ENCODE data around the gene PTPRG. TPM values are rescaled to one million over a fixed set of nuclear protein-coding genes. Genes with fewer than 3 reads are reported as not detected.

Gene PTPRG
- total and polyA plus RNA-seq, 10 of the 15 experiments (the other 5 are each of a cell fraction or from before 2014, with no cell fraction given): 0.29 to 20.7 (median 1.4) TPM

DNA sequence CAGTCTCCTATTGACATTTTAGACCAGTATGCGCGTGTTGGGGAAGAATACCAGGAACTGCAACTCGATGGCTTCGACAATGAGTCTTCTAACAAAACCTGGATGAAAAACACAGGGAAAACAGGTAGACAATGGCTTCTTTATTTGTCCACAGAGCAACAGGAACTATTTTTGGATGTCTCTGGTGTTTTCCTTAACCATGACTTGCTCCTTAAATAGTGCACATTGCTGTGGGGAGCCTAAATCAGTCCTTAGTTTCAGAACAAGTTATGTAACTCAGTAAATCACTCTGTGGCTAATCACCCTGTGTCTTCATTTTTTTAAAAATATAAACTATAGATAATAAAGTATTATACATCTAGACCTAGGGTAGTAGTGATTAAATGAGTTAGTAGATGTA, 428.3 kb downstream of the PTPRG start (continued):
- TF ChIP-seq GABPA (IDR thresholded peaks at IDR 0.05; ENCODE audit: low read depth) (no peak), DPF2 (IDR thresholded peaks at IDR 0.05) (no peak)
- TF ChIP-seq, protein P1, sequence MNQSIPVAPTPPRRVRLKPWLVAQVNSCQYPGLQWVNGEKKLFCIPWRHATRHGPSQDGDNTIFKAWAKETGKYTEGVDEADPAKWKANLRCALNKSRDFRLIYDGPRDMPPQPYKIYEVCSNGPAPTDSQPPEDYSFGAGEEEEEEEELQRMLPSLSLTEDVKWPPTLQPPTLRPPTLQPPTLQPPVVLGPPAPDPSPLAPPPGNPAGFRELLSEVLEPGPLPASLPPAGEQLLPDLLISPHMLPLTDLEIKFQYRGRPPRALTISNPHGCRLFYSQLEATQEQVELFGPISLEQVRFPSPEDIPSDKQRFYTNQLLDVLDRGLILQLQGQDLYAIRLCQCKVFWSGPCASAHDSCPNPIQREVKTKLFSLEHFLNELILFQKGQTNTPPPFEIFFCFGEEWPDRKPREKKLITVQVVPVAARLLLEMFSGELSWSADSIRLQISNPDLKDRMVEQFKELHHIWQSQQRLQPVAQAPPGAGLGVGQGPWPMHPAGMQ (IDR thresholded peaks at IDR 0.05; ENCODE audit: borderline replicate concordance): no peak

DNA sequence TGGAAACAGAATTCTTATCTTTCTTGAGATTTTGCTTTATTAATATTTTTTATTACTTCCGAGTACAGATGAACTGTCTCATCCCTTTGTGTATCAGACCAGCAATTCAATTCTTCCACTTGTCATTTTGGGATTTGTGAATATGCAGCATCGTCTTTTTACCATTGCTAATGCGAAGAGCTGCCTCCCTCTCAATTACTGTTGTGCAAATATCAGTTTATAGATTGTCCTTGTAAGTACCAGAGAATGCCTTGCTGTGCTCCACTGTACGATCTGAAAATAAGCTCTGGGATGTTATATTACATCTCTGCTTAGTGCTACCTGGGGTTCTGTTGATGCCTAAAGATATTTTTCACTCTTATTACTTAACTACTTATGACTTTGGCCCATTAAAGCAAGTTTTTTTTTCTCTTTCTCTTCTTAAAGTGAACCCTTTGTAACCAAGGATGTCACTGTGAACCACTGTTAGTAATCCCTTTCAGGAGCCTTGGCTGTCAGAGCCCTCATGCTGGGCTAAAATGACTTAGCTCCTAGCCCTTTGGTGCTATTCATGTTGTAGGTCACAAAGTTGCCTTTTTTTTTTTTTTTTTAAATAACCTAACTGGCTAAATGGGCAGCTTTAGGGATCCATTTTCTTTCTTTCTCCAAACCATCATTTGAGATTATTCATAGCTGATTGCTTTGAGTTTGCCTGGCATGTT, 429.1 kb downstream of the PTPRG start:
- no peaks in the 10 kb centered on the region for H3K9me3 ChIP-seq (replicated peaks; ENCODE audit: control insufficient read depth, insufficient read depth, low read length)
- 52% methylated on average over 4 of the region's 4 CpGs for WGBS (ENCODE audit: insufficient coverage, insufficient replicate concordance, low lambda C conversion rate, missing lambda C conversion rate)
- POLR2A ChIA-PET: interaction anchor here (0.6 to 1.1 kb wide), 5 partner anchors 17 to 475 kb away, joined by 3 to 4 read pairs (median 4); no protein-coding TSS in a partner anchor
- intact Hi-C loops (cut with micrococcal nuclease; ENCODE audit: unreplicated experiment) (no loop called here), in situ Hi-C loops (cut with MboI) (no loop called here)
- FAIRE-seq (no peak), DNase-seq (ENCODE audit: low read depth, low spot score) (no peak), ATAC-seq (no peak)
- H3K4me1 ChIP-seq (ENCODE audit: control insufficient read depth, insufficient read depth, low read length): no peaks in the 10 kb centered on the region
- RAD21 ChIA-PET (ENCODE audit: unreplicated experiment): interaction anchor here (0.7 to 0.9 kb wide), 2 partner anchors 17 to 53 kb away, joined by 3 read pairs; no protein-coding TSS in a partner anchor
- no peak overlapping the region for H3K9ac ChIP-seq (ENCODE audit: control insufficient read depth, insufficient read depth, low read length)
- no peak overlapping the region for H3K4me2 ChIP-seq (ENCODE audit: control insufficient read depth, insufficient read depth)
- no peak overlapping the region for H2AFZ ChIP-seq (ENCODE audit: control insufficient read depth, low read depth, low read length)
- no peaks in the 10 kb centered on the region for H3K27me3 ChIP-seq (replicated peaks in 1 of 2; ENCODE audit: control insufficient read depth in 2 of 2, insufficient read depth in 2 of 2, low read length in 1 of 2)
- H3K36me3 ChIP-seq (ENCODE audit: control insufficient read depth in 2 of 2, insufficient read depth in 2 of 2, low read length in 1 of 2): no peaks in the 10 kb centered on the region
- no peak overlapping the region for H3K4me3 ChIP-seq
- CTCF ChIA-PET: interaction anchor here (0.8 to 2.0 kb wide), 4 partner anchors 10 to 135 kb away, joined by 3 to 6 read pairs (median 3); no protein-coding TSS in a partner anchor
- H4K20me1 ChIP-seq (ENCODE audit: control insufficient read depth, insufficient read depth): no peaks in the 10 kb centered on the region
- no TSS peak for BruUV-seq (replicated peaks)
- TF ChIP-seq, protein P2, sequence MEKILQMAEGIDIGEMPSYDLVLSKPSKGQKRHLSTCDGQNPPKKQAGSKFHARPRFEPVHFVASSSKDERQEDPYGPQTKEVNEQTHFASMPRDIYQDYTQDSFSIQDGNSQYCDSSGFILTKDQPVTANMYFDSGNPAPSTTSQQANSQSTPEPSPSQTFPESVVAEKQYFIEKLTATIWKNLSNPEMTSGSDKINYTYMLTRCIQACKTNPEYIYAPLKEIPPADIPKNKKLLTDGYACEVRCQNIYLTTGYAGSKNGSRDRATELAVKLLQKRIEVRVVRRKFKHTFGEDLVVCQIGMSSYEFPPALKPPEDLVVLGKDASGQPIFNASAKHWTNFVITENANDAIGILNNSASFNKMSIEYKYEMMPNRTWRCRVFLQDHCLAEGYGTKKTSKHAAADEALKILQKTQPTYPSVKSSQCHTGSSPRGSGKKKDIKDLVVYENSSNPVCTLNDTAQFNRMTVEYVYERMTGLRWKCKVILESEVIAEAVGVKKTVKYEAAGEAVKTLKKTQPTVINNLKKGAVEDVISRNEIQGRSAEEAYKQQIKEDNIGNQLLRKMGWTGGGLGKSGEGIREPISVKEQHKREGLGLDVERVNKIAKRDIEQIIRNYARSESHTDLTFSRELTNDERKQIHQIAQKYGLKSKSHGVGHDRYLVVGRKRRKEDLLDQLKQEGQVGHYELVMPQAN (conservative IDR thresholded peaks at IDR 0.05): no peak
- TF ChIP-seq NR2F1 (conservative IDR thresholded peaks at IDR 0.05): no peak
- TF ChIP-seq, protein P3, sequence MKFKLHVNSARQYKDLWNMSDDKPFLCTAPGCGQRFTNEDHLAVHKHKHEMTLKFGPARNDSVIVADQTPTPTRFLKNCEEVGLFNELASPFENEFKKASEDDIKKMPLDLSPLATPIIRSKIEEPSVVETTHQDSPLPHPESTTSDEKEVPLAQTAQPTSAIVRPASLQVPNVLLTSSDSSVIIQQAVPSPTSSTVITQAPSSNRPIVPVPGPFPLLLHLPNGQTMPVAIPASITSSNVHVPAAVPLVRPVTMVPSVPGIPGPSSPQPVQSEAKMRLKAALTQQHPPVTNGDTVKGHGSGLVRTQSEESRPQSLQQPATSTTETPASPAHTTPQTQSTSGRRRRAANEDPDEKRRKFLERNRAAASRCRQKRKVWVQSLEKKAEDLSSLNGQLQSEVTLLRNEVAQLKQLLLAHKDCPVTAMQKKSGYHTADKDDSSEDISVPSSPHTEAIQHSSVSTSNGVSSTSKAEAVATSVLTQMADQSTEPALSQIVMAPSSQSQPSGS (IDR thresholded peaks at IDR 0.05; ENCODE audit: low read length): no peak
- TF ChIP-seq GATAD2B (conservative IDR thresholded peaks at IDR 0.05; ENCODE audit: low read depth): no peak
- no peak for TF ChIP-seq NR2C1 (IDR thresholded peaks at IDR 0.05)
- TF ChIP-seq, protein P1 (IDR thresholded peaks at IDR 0.05; ENCODE audit: borderline replicate concordance): no peak
- TF ChIP-seq TCF7 (IDR thresholded peaks at IDR 0.05; ENCODE audit: borderline replicate concordance): no peak
- TF ChIP-seq ZBED1 (IDR thresholded peaks at IDR 0.05; ENCODE audit: borderline replicate concordance): no peak
- no peak for TF ChIP-seq RB1 (IDR thresholded peaks at IDR 0.05; ENCODE audit: borderline replicate concordance)
- no peak overlapping the region for H3K27ac ChIP-seq (ENCODE audit: control insufficient read depth, insufficient read depth)
- H3K79me2 ChIP-seq (ENCODE audit: control insufficient read depth, insufficient read depth, low read length): no peaks in the 10 kb centered on the region
- SMC1A ChIA-PET (ENCODE audit: uncharacterized antibody, unreplicated experiment): interaction anchor here (0.6 to 1.2 kb wide), 5 partner anchors 10 to 915 kb away, joined by 3 read pairs; no protein-coding TSS in a partner anchor
